ENCODE results near the gene ERBB4. TPM values are rescaled to one million over a fixed set of nuclear protein-coding genes. Genes with fewer than 3 reads are reported as not detected.

ERBB4 gene
- total and polyA plus RNA-seq, 10 of the 15 experiments (the other 5 are each of a cell fraction or from before 2014, with no cell fraction given), result under 0.01 to 0.23 (median 0.01) TPM; not detected in 4

- TF ChIP-seq CUX1 (IDR thresholded peaks at IDR 0.05; ENCODE audit: insufficient replicate concordance, low read depth, low read length), result no peak
- no peak for TF ChIP-seq ZNF384 (IDR thresholded peaks at IDR 0.05; ENCODE audit: borderline replicate concordance, low read depth, low read length)
- TF ChIP-seq YY1 (IDR thresholded peaks at IDR 0.05; ENCODE audit: low read depth, low read length), result no peak
Measured at GRCh38 chr2:211923019-211923418, 615.6 kb downstream of the ERBB4 start (continued).

- Histone ChIP-seq H4K20me1 (ENCODE audit: control insufficient read depth, insufficient read depth) (no peaks in the 10 kb centered on the region), H3K27ac (ENCODE audit: control insufficient read depth, insufficient read depth) (no peak overlapping the region), H3K27me3 (replicated peaks in 1 of 2; ENCODE audit: control insufficient read depth in 2 of 2, insufficient read depth in 2 of 2, low read length in 1 of 2) (no peaks in the 10 kb centered on the region), H3K4me3 (no peak overlapping the region), H3K79me2 (ENCODE audit: control insufficient read depth, insufficient read depth, low read length) (no peaks in the 10 kb centered on the region), H3K4me2 (ENCODE audit: control insufficient read depth, insufficient read depth) (no peak overlapping the region), H3K9ac (ENCODE audit: control insufficient read depth, insufficient read depth, low read length) (no peak overlapping the region), H2AFZ (ENCODE audit: control insufficient read depth, low read depth, low read length) (no peak overlapping the region), H3K4me1 (ENCODE audit: control insufficient read depth, insufficient read depth, low read length) (no peaks in the 10 kb centered on the region), H3K36me3 (ENCODE audit: control insufficient read depth in 2 of 2, insufficient read depth in 2 of 2, low read length in 1 of 2) (no peaks in the 10 kb centered on the region), H3K9me3 (replicated peaks; ENCODE audit: control insufficient read depth, insufficient read depth, low read length) (no peaks in the 10 kb centered on the region)
- WGBS (ENCODE audit: insufficient coverage, insufficient replicate concordance, low lambda C conversion rate, missing lambda C conversion rate), result 64% methylated on average over 2 of the region's 2 CpGs
- FAIRE-seq (no peak), ATAC-seq (no peak), DNase-seq (ENCODE audit: low read depth, low spot score) (no peak)
- intact Hi-C loops (cut with micrococcal nuclease; ENCODE audit: unreplicated experiment) (no loop called here), in situ Hi-C loops (cut with MboI) (no loop called here)
- SMC1A ChIA-PET (ENCODE audit: uncharacterized antibody, unreplicated experiment), result interaction anchor here (1.0 kb wide), 1 partner anchor 16 kb away, joined by 3 read pairs; no protein-coding TSS in a partner anchor
- POLR2A ChIA-PET, result no interaction called here
- BruUV-seq (replicated peaks), result no TSS peak
- RAD21 ChIA-PET (ENCODE audit: unreplicated experiment), result no interaction called here
- CTCF ChIA-PET, result interaction anchor here (1.8 kb wide), 1 partner anchor 101 kb away, joined by 4 read pairs; no protein-coding TSS in a partner anchor
- TF ChIP-seq EP300 (IDR thresholded peaks at IDR 0.05; ENCODE audit: borderline replicate concordance in 1 of 2, control insufficient read depth in 1 of 2, low read depth in 2 of 2, low read length in 2 of 2), result no peak
- no peak for TF ChIP-seq POU2F2 (IDR thresholded peaks at IDR 0.05; ENCODE audit: borderline replicate concordance, low read depth, low read length)
- TF ChIP-seq MLLT1 (IDR thresholded peaks at IDR 0.05), result no peak
- no peak for TF ChIP-seq STAT3 (IDR thresholded peaks at IDR 0.05; ENCODE audit: low read depth, low read length)
- TF ChIP-seq SUZ12 (IDR thresholded peaks at IDR 0.05; ENCODE audit: unreplicated experiment), result no peak
- TF ChIP-seq MTA2 (IDR thresholded peaks at IDR 0.05; ENCODE audit: low read depth), result no peak
- no peak for TF ChIP-seq PKNOX1 (IDR thresholded peaks at IDR 0.05)
- no peak for TF ChIP-seq PAX8 (IDR thresholded peaks at IDR 0.05)
- TF ChIP-seq ZNF274 (IDR thresholded peaks at IDR 0.05; ENCODE audit: insufficient read depth, insufficient read length), result no peak
Measured at GRCh38 chr2:211903961-211904360, 634.6 kb downstream of the ERBB4 start.
